GM12878 (cell line): Measurements from ENCODE around the gene FLNC. TPM values are rescaled to one million over a fixed set of nuclear protein-coding genes. Genes with fewer than 3 reads are reported as not detected.

Source experiments
- ATAC-seq: fragments of 200-7000 bp; cut with Tn5 transposase; 3 replicates; pipeline ENCODE4 v1.9.1; 2020; ENCODE audit warnings: mild to moderate bottlenecking, moderate library complexity
- BruUV-seq: library from RNA; stranded (reverse); fragments of 400-500 nt; replicated peaks from 2 replicates; lab custom pipeline; 2021; lab: Mats Ljungman, UMichigan
- CTCF ChIA-PET: fragments of 300-600 bp; sonication (Branson Sonifier 250); formaldehyde crosslinking; extraction: SDS; loops from one replicate; lab custom pipeline; 2021; ENCODE audit warnings: inconsistent platforms; lab: Yijun Ruan, JAX
- POLR2A ChIA-PET: fragments of 350-600 bp; formaldehyde crosslinking; extraction: SDS; loops from one replicate; lab custom pipeline; 2021; ENCODE audit warnings: inconsistent platforms; lab: Charles Lee
- RAD21 ChIA-PET: fragments of 300-600 bp; sonication (Branson Sonifier 250); formaldehyde crosslinking; loops from one replicate; lab custom pipeline; 2023; ENCODE audit warnings: antibody characterized with exemption; ENCODE audit not compliant: unreplicated experiment; lab: Charles Lee
- SMC1A ChIA-PET: fragments of 300-600 bp; sonication (Branson Sonifier 250); formaldehyde crosslinking; loops from one replicate; lab custom pipeline; 2023; ENCODE audit not compliant: unreplicated experiment, uncharacterized antibody; lab: Charles Lee
- DNase-seq: peaks from one replicate; pipeline ENCODE4 v3.0.0-alpha.2; 2011; ENCODE audit warnings: low read depth, low spot score
- FAIRE-seq: peaks from 3 replicates; lab custom pipeline; 2011; peaks lifted over from hg19 to GRCh38; lab: Jason Lieb, UNC
- H2AFZ ChIP-seq: 2 replicates; pipeline ENCODE4 v1.6.0; 2011; ENCODE audit warnings: low read depth, low read length, control low read depth; ENCODE audit not compliant: control insufficient read depth
- H3K27ac ChIP-seq: 2 replicates; pipeline ENCODE4 v1.5.1; 2011; ENCODE audit warnings: control low read depth; ENCODE audit not compliant: control insufficient read depth, insufficient read depth
- H3K27me3 ChIP-seq, 2 experiments: replicated peaks in 1 of 2; 2 replicates each; pipeline versions ENCODE4 v1.6.0 to v1.6.1; 2011; ENCODE audit warnings: low read length in 1 of 2; ENCODE audit not compliant: control insufficient read depth in 2 of 2, insufficient read depth in 2 of 2
- H3K36me3 ChIP-seq, 2 experiments: 2 replicates each; pipeline ENCODE4 v1.5.1; 2011; ENCODE audit warnings: low read length in 1 of 2; ENCODE audit not compliant: control insufficient read depth in 2 of 2, insufficient read depth in 2 of 2
- H3K4me1 ChIP-seq: 2 replicates; pipeline ENCODE4 v1.6.1; 2011; ENCODE audit warnings: mild to moderate bottlenecking, low read length, moderate library complexity, mixed read lengths; ENCODE audit not compliant: control insufficient read depth, insufficient read depth
- H3K4me2 ChIP-seq: 2 replicates; pipeline ENCODE4 v1.6.0; 2011; ENCODE audit warnings: control low read depth; ENCODE audit not compliant: control insufficient read depth, insufficient read depth
- H3K4me3 ChIP-seq: fragments of 200-600 bp; sonication (generic); 2 replicates; pipeline ENCODE4 v1.5.1; 2016
- H3K79me2 ChIP-seq: 2 replicates; pipeline ENCODE4 v1.6.0; 2011; ENCODE audit warnings: low read length; ENCODE audit not compliant: control insufficient read depth, insufficient read depth
- H3K9ac ChIP-seq: 2 replicates; pipeline ENCODE4 v1.8.0; 2011; ENCODE audit warnings: low read length, control low read depth, mixed read lengths; ENCODE audit not compliant: control insufficient read depth, insufficient read depth
- H3K9me3 ChIP-seq: replicated peaks from 3 replicates; pipeline ENCODE4 v1.5.1; 2011; ENCODE audit warnings: mild to moderate bottlenecking, low read length; ENCODE audit not compliant: control insufficient read depth, insufficient read depth
- H4K20me1 ChIP-seq: 2 replicates; pipeline ENCODE4 v1.6.0; 2011; ENCODE audit not compliant: control insufficient read depth, insufficient read depth
- BHLHE40 ChIP-seq, 2 experiments: fragments of 450-650 bp in 1 of 2; IDR thresholded peaks; 2 replicates each; pipeline ENCODE4 v1.6.1; 2011 to 2017; ENCODE audit warnings: low read depth in 2 of 2, borderline replicate concordance in 1 of 2, improper control_type of control experiment in 1 of 2, low read length in 1 of 2, mild to moderate bottlenecking in 1 of 2
- BRCA1 ChIP-seq: IDR thresholded peaks from 2 replicates; pipeline ENCODE4 v1.6.1; 2011; ENCODE audit warnings: low read depth, low read length, improper control_type of control experiment
- CREM ChIP-seq: IDR thresholded peaks from 2 replicates; pipeline ENCODE4 v1.6.1; 2014; ENCODE audit warnings: antibody characterized with exemption, low read depth
- CUX1 ChIP-seq: IDR thresholded peaks from 2 replicates; pipeline ENCODE4 v1.6.1; 2012; ENCODE audit warnings: improper control_type of control experiment, low read depth, low read length; ENCODE audit not compliant: insufficient replicate concordance
- EGR1 ChIP-seq, 2 experiments: IDR thresholded peaks; 1 replicate in 1 of 2; 2 replicates in 1 of 2; pipeline ENCODE4 v1.6.1; 2011 to 2012; ENCODE audit warnings: low read depth in 2 of 2, low read length in 2 of 2, borderline replicate concordance in 1 of 2, mild to moderate bottlenecking in 1 of 2, moderate library complexity in 1 of 2
- HDAC6 ChIP-seq: fragments of 200-600 bp; sonication (generic); IDR thresholded peaks from one replicate; pipeline ENCODE4 v1.8.0; 2017; ENCODE audit warnings: antibody characterized with exemption; ENCODE audit not compliant: unreplicated experiment
- POLR2A ChIP-seq: IDR thresholded peaks from 2 replicates; pipeline ENCODE4 v1.6.1; 2011; ENCODE audit warnings: low read depth, mild to moderate bottlenecking, low read length
- RELA ChIP-seq: fragments of 450-650 bp; IDR thresholded peaks from 2 replicates; pipeline ENCODE4 v1.8.0; 2014; ENCODE audit warnings: borderline replicate concordance; ENCODE audit not compliant: partially characterized antibody
- RFX5 ChIP-seq: IDR thresholded peaks from 2 replicates; pipeline ENCODE4 v1.6.1; 2011; ENCODE audit warnings: low read depth, low read length, improper control_type of control experiment
- SMAD1 ChIP-seq: fragments of 450-650 bp; IDR thresholded peaks from 2 replicates; pipeline ENCODE4 v1.6.1; 2018; ENCODE audit warnings: mild to moderate bottlenecking, low read depth; ENCODE audit not compliant: partially characterized antibody
- STAT1 ChIP-seq: fragments of 450-650 bp; conservative IDR thresholded peaks from 2 replicates; pipeline ENCODE4 v1.6.1; 2014; ENCODE audit warnings: antibody characterized with exemption, mild to moderate bottlenecking
- YBX1 ChIP-seq: fragments of 450-650 bp; IDR thresholded peaks from 2 replicates; pipeline ENCODE4 v1.6.1; 2016; ENCODE audit warnings: antibody characterized with exemption
- WGBS: methylation state at CpG from one replicate; pipeline ENCODE4 v1.1.6; 2016; ENCODE audit warnings: low lambda C conversion rate; ENCODE audit not compliant: insufficient replicate concordance, insufficient coverage; ENCODE audit errors: missing lambda C conversion rate; 5-methylcytosine and 5-hydroxymethylcytosine counted together
- in situ Hi-C: fragments of 300-500 bp; cut with MboI; formaldehyde crosslinking; loops from 9 replicates; pipeline ENCODE4 v1.14.3; 2018; ENCODE audit warnings: mixed read lengths
- intact Hi-C: fragments of 100-400 bp; cut with micrococcal nuclease; formaldehyde crosslinking; loops from one replicate; pipeline ENCODE4 v1.14.2; 2022; ENCODE audit not compliant: unreplicated experiment
- polyA plus RNA-seq, 11 experiments: library from polyadenylated mRNA; depleted of rRNA in 4 of 11; unstranded in 6 of 11; stranded (reverse) in 5 of 11; fragments of >200 nt; fragmentation: Nextera tagmentation in 4 of 11; fragmentation: Illumina TruSeq in 1 of 11; extraction: Ambion mirVana in 4 of 11; extraction: Trizol in 1 of 11; gene quantifications; 1 replicate in 1 of 11; 2 replicates in 10 of 11; pipeline versions ENCODE4 v1.2.1 to v1.2.3, GENCODE V29; 2011 to 2016; ENCODE audit warnings: inconsistent platforms in 2 of 11, missing spikeins in 2 of 11, low read depth in 1 of 11
- total RNA-seq, 4 experiments: library from RNA; depleted of rRNA in 3 of 4; stranded (reverse); fragments of >200 nt in 3 of 4; fragmentation: Illumina TruSeq in 1 of 4; extraction: Trizol in 1 of 4; gene quantifications; 2 replicates each; pipeline versions ENCODE4 v1.2.1 to v1.2.3, GENCODE V29; 2013 to 2021
- TF ChIP-seq, protein P1 (sequence below): fragments of 450-650 bp; IDR thresholded peaks from 2 replicates; pipeline ENCODE4 v1.6.1; 2017; ENCODE audit warnings: mild to moderate bottlenecking

The FLNC gene
- total and polyA plus RNA-seq, 10 of the 15 experiments (the other 5 are each of a cell fraction or from before 2014, with no cell fraction given) = 0.01 to 0.21 (median 0.06) TPM; not detected in 3

DNA sequence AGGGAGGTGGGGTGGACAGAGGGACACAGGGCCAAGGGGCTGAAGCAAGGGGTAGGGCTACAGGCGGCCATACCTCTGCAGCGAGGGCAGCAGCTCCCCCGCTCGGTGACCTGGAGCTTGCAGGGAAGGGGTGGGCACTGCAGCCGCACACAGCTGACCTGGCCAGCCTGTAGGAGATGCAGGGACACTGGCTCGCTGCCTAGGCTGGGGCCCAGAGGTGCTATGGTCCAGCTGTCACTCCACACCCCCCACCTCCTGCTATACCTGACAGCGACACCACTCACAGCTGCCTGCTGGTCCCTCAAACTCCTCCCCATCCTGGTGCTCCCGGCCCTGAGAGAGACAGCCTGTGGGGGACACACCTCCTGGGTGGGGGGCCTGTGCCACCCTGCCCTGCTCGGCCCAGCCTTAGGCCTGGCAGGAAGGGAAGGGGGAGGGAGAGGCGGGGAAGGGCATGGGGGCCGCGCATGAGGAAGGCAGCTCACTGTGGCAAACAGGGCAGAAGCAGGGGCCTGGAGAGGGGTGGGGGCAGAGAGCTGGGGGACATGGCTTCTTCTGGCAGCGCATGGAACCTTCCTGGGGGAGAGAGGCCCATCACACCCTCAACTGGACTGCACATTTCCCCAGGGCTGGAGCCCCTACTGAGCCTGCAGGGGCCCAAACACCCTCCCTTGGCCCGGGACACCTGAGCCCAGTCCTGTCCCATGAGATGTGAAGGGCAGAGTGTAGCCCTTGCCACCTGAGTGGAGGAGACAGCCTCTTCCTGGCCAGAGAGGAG, 56.4 kb downstream of the FLNC start:
- H4K20me1 ChIP-seq = no peaks in the 10 kb centered on the region
- TF ChIP-seq, protein P1, sequence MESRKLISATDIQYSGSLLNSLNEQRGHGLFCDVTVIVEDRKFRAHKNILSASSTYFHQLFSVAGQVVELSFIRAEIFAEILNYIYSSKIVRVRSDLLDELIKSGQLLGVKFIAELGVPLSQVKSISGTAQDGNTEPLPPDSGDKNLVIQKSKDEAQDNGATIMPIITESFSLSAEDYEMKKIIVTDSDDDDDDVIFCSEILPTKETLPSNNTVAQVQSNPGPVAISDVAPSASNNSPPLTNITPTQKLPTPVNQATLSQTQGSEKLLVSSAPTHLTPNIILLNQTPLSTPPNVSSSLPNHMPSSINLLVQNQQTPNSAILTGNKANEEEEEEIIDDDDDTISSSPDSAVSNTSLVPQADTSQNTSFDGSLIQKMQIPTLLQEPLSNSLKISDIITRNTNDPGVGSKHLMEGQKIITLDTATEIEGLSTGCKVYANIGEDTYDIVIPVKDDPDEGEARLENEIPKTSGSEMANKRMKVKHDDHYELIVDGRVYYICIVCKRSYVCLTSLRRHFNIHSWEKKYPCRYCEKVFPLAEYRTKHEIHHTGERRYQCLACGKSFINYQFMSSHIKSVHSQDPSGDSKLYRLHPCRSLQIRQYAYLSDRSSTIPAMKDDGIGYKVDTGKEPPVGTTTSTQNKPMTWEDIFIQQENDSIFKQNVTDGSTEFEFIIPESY = no peak
- TF ChIP-seq BRCA1 = no peak
- TF ChIP-seq CREM = no peak
- TF ChIP-seq BHLHE40 (IDR thresholded peaks at IDR 0.05; ENCODE audit: borderline replicate concordance in 1 of 2, low read depth in 2 of 2, low read length in 1 of 2) = no peak
- TF ChIP-seq RFX5 = no peak
- TF ChIP-seq EGR1 (IDR thresholded peaks at IDR 0.05; ENCODE audit: borderline replicate concordance in 1 of 2, low read depth in 2 of 2, low read length in 2 of 2) = no peak
- no peak for TF ChIP-seq POLR2A
- no peak for TF ChIP-seq STAT1
- TF ChIP-seq HDAC6 = no peak
- TF ChIP-seq RELA = no peak
- TF ChIP-seq SMAD1 = no peak
- no peak for TF ChIP-seq YBX1
- no peak for TF ChIP-seq CUX1
- H2AFZ ChIP-seq = no peak overlapping the region
- peaks cover 0 to 1% of the 10 kb centered on the region in 2 experiments; a peak in 2 of 4 replicates for H3K27me3 ChIP-seq
- ChIA-PET CTCF (interaction anchor here (1.3 kb wide), 1 partner anchor 205 kb away, joined by 5 read pairs; no protein-coding TSS in a partner anchor), RAD21 (interaction anchor here (1.2 to 1.4 kb wide), 4 partner anchors 24 to 325 kb away, joined by 3 to 4 read pairs (median 3); partner anchors contain the start of gene ATP6V1F), SMC1A (interaction anchor here (1.5 kb wide), 1 partner anchor 24 kb away, joined by 5 read pairs; the partner anchor contains the start of gene ATP6V1F), POLR2A (interaction anchor here (0.5 kb wide), 1 partner anchor 476 kb away, joined by 4 read pairs; no protein-coding TSS in a partner anchor)
- ATAC-seq (no peak), DNase-seq (no peak), FAIRE-seq (no peak)
- no peak overlapping the region for H3K4me2 ChIP-seq
- no peaks in the 10 kb centered on the region for H3K9me3 ChIP-seq
- no peak overlapping the region for H3K9ac ChIP-seq
- peaks cover 12% of the 10 kb centered on the region for H3K4me1 ChIP-seq
- H3K27ac ChIP-seq = no peak overlapping the region
- no peaks in the 10 kb centered on the region for H3K79me2 ChIP-seq
- intact Hi-C loops (loop anchor here (10.0 kb wide), 1 partner anchor 432 kb away; the partner anchor contains the start of gene HILPDA), in situ Hi-C loops (no loop called here)
- H3K36me3 ChIP-seq = no peaks in the 10 kb centered on the region
- BruUV-seq = no TSS peak
- 53% methylated on average over 9 of the region's 14 CpGs for WGBS
- no peak overlapping the region for H3K4me3 ChIP-seq
